Fibroblast of skin of right biceps (primary cell): ENCODE results near the gene DAGLA.

ENCODE experiments used
- DNase-seq: peaks from one replicate; pipeline ENCODE4 v3.0.0-alpha.2; 2013

Gene DAGLA

GRCh38 chr11:61693922-61694601, 13.9 kb downstream of the DAGLA start:
- DNase-seq, result no peak

DNA sequence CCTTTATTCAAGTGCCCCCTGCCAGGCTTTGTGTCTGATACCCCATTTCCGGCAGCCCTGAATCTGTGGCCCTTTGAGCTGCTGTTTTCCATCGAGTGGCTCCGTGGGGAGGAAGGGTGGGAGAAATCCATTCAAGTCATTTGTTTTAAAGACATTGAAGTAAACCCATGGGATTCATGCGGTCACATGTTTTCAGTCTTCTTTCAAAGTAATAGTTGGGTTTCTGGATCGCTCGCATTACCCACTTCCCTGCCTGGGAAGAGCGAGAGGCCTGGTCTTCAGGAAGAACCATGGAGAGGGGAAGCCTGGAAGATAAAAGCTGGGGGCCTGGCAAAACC, 14.4 kb downstream of the DAGLA start:
- DNase-seq, result no peak

DNA sequence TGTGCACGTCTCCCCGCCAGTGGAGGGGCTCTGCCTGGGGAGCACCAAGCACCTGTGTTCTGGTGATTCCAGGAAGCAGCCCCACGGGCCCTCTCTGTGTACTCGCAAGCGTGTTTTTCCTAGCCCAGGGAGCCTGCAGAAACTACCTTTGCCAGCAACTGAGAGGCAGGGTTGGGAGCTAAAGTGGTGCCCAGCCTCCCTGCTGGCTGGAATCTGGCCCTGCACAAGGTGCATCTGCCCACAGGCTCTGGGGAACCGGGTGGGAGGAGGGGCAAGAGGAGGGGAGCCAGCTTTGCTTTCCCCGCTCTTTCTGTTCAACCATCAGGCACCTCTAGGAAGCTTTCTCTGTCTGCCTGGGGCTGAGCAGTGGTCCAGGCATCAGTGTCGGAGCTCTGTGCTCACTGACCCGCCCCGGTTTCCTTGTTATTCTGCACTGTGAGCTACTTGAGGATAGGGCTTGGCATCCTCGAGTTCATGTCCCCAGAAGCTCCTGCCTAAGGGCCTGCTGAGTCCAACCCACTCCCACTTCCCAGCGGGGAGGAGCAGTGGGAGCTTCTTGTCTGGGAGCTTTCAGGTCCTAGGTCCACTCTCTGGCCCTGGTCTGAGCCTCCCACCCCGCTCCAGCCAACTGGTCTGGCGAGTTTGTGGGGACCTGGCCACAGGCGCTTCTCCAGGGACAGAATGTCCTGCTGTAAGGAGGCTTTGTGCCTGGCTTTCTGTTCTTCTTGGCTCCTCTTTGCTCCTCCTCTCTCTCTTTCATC, 14.9 kb downstream of the DAGLA start:
- no peak for DNase-seq

- DNase-seq, result peak; percentile 77
Observed at GRCh38 chr11:61695917-61696316, 15.7 kb downstream of the DAGLA start.

DNA sequence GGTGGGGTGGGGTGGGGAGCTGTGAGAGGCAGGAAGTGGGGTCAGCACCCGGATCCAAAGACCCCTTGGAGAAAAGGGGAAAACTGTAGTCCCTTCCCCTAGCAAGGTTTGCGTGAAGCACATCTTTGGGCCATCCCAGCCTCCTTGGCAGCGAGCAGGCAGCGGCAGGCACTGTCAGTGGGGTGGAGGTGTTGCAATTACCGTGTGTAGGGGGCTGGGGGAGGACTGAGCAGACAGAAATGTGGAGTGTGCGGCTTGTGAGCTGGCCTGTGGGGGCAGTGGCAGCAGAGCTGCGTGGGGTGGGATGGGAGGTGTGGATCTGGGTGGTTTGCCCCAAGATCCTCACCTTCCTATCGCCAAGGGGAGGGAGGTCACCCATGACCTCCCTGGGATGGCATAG, 16.4 kb downstream of the DAGLA start:
- DNase-seq, result no peak

DNA sequence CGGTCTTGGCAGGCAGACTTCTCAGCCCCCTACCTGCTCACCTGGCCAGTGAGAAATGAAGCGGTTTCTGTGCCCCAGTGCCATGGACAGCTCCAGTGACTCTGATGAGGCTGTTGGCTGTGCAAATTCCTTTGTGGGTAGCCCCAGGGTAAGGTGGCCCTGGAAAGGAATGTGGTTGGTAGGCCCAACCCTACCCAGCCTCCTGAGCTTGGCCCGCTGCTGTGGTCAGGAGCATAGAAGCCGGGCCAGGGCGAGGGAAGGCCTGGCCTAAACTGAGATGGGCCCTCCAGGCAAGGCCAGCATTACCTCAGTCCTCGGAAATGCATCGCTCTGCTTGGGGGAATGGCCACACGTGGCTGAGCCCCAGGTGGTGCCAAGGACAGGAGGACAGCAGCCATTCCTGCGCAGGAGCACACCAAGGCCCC, 16.9 kb downstream of the DAGLA start:
- DNase-seq, result no peak

GRCh38 chr11:61697764-61698163, 17.6 kb downstream of the DAGLA start:
- DNase-seq, result no peak

- no peak for DNase-seq
Observed at GRCh38 chr11:61698173-61698948, 18.2 kb downstream of the DAGLA start.

DNA sequence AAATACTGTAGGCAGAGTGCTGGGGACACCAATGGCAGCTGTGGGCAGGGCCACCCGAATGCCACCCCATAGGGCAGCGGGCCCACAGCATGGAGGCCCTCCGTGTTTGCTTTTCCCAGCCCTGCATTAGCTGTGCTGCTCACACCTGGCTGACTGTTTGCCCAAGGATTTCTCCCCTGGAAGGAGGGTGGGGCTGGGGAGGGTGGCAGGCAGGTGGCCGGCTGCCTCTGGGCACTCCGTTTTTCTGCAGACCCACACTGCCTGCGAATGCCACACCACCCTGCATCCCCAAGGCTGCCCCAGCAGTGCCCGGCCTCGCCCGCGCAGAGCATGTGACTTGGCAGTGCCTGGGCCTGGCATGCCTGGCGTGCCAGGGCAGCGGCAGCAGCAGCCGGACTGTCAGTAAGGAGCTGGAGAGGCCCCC, 19.6 kb downstream of the DAGLA start:
- DNase-seq, result no peak

- no peak for DNase-seq
Observed at GRCh38 chr11:61700212-61700611, 20.0 kb downstream of the DAGLA start.

- no peak for DNase-seq
Observed at GRCh38 chr11:61700720-61701119, 20.5 kb downstream of the DAGLA start.

- no peak for DNase-seq
Observed at GRCh38 chr11:61701242-61701886, 21.2 kb downstream of the DAGLA start.

DNA sequence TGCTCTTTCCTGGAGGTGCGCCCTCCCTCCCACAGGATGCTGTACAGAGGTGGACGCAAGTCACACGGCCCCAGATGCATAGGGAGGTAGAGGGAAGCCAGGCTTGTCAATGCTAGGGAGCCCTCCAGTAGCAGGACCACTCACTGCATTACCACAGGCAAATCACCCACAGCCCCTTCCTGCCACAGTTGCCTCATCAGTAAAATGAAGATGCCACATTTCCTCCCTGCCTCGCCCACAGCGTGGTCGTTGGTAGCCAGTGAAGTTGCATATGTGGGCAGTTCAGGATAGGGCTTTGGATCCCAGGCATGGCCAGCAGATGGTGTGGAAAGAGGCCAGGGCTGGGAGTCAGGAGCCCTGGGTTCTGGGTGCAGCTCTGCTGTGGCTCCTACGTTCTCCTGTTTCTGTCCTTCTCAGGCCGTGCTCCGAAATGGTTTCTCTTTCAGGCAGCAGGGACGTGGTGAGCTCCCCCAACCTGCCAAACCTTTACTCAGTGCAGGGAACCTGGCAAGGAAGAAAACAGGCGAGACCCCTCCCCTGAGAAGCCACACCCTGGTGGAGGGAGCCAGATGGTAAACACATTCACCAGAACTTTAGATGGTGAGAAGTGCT, 22.6 kb downstream of the DAGLA start:
- no peak for DNase-seq

DNA sequence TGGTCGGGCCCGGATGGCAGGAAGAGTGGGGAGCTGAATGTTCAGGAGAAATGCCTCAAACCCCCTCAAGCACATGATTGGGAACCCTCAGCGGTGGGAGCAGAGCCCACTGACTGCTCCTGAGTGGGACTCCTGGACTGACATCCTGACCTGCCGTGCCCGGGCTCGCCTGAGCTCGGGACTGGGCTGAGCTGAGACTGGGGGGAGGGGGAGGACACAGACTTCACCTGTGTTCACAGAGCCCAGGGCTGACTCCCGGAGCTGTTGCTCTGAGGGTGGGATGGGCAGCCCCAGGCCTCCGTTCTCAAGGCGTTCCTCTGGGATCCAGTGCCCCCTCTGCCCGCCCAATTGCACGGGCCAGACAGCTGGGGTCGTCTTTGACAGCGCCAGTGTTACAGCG, 24.6 kb downstream of the DAGLA start:
- DNase-seq, result no peak

DNA sequence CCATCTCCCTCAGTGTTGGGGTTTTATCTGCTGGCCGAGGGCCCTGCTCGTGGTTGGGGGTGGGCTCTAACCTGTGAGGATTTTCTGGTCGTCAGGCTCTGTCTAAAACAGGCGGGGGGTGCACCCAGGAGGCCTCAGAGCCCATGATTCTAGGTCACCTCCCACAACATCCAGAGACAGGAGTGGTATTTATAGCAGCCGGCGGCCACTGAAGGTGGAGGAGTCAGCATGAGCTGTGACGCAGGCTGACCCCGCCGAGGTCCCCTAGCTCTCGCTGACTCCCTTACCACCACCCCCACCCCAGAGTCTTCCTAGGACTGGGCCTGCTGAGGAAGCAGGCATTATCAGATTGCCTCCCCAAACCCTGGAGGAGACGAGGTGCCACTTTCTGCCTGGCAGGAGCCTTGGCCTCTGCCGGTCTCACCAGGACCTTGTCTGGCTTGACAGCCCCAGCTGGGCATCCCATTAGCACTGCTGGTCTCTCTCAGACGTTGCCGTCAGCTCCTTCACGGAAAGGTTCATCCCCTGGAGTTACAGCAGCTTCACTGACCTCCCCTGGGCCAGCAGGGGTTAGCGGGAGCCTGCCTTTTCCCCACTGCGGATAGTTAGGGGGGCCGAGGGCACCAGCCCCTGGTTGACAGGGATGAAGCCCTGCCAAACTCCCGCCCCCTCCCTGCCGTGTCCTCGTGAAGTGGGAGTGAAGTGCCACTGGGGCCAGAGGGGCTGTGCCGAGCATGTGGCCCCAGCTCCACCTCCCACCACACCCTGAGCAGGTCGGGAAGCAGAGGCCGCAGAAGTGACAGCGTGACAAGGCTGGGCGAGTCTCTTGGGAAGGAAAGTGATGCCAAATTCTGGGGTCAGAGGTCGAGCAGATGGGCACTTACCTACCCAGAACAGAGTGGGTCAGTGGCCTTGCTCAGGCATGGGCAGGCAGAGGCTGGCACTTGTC, 26.5 kb downstream of the DAGLA start:
- no peak for DNase-seq

GRCh38 chr11:61707574-61707973, 27.4 kb downstream of the DAGLA start:
- no peak for DNase-seq

DNA sequence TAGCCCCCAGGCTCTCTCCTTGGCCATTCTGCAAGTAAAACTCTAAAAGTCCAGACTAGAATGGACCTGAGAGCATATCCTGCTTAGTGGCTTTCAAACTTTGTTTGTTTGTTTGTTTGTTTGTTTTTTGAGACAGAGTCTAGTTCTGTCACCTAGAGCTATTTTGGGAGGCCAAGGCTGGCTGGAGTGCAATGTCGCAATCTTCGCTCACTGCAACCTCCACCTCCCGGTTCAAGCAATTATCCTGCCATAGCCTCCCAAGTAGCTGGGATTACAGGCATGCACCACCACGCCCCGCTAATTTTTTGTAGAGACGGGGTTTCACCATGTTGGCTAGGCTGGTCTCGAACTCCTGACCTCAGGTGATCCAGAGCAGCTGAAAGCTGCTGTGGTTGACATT, 28.9 kb downstream of the DAGLA start:
- DNase-seq, result no peak

DNA sequence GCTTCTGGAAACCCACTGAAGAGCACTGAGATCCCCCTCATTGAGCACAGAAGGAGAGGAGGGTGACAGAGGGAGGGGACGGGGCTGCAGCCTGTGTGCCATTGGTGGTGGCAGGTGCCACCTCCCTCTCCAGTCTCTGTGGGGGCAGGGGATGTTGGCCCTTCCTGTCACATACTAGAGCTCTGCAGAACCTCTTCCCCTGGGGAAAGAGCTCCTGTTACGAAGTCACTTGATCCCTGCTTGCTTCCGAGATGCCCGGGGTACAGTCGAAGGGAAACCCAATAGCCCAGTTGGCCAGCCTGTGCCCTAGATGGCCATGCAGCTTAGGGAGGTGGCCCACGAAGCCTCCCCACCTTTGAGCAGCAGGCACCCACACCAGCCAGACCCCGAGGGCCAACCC, 29.4 kb downstream of the DAGLA start:
- no peak for DNase-seq

DNA sequence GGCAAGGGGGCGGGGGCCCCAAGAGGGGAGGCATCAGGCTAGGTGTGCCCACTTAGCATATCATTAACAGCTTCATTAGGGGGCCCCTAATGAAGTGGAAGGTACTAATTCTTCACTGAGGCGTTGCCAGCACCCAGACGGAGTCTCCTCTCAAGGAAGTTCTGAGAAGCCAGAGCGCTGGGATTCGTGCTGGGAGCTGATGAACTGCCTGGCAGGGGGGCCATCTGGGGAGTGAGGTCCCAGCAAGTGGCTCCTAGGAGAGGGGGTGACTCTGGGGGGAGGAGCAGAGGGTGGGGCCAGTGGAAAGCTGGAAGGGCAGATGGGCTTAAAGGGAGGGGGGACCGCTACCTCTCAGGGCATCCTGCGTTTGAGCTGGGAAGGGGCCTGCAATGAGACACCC, 29.8 kb downstream of the DAGLA start:
- no peak for DNase-seq

DNA sequence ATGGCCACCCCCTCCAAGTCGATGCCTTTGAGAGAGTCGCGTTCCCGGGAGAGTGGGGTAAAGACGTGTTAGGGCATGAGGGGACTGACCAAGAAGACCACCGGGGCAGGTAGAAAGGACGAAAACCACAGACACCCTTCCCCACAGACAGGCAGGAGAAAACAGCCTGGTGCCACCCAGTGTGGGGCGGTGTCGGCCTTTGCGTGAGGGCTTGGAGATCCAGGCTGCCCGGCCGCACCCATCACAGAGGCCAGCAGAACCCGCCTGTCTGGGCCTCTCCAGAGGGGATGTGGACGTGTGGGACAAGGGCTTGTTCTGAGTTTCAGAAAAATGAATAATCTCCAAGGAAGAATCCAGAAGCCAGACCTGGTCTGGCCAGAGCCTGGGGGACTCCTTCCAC, 30.8 kb downstream of the DAGLA start:
- DNase-seq, result no peak

DNA sequence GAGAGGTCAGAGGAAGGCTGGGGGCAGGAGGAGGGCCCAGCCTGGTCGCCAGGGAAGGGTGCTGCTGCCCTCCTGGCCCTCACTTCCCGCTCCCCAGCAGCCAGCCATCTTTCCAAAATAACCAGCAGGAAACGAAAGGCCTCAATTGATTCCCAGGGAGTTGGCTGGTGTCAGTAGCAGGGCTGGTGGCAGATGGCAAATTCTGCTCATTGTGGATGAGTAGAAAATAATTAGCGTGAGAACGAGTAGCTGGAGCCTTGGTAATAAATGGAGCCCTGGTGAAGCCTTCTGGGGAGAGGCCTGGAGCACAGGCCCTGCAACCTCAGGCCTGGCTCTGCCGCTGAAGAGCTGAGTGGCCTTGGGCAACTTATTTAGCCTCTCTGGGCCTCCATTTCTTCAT, 31.3 kb downstream of the DAGLA start:
- DNase-seq, result no peak

- DNase-seq, result no peak
Observed at GRCh38 chr11:61712314-61712713, 32.1 kb downstream of the DAGLA start.
